Fibroblast of skin of right biceps (primary cell): ENCODE results near the gene SYNGR1.

ENCODE experiments used
- DNase-seq: peaks from one replicate; pipeline ENCODE4 v3.0.0-alpha.2; 2013

The SYNGR1 gene

GRCh38 chr22:39432361-39432811, 82.6 kb downstream of the SYNGR1 start:
- no peak for DNase-seq

- no peak for DNase-seq
These were observed 83.9 kb downstream of the SYNGR1 start for GRCh38 chr22:39433476-39434242.

- no peak for DNase-seq
These were observed 84.5 kb downstream of the SYNGR1 start for GRCh38 chr22:39434243-39434653.

GRCh38 chr22:39434721-39435120, 84.9 kb downstream of the SYNGR1 start:
- no peak for DNase-seq
